H9 (cell line): ENCODE measurements around the gene RRBP1. TPM values are rescaled to one million over a fixed set of nuclear protein-coding genes. Genes with fewer than 3 reads are reported as not detected.

Experiments
- DNase-seq: peaks from one replicate; pipeline ENCODE4 v3.0.0-alpha.2; 2017
- H2AFZ ChIP-seq: one replicate; pipeline ENCODE4 v1.6.1; 2013; ENCODE audit warnings: mild to moderate bottlenecking, low read length, control low read depth, moderate library complexity
- H2AK5ac ChIP-seq: 2 replicates; pipeline ENCODE4 v1.6.1; 2013; ENCODE audit warnings: low read length, control low read depth, mixed read lengths; ENCODE audit not compliant: insufficient read length
- H2BK120ac ChIP-seq: one replicate; pipeline ENCODE4 v1.6.1; 2013; ENCODE audit warnings: low read depth, mild to moderate bottlenecking, low read length, control low read depth, inconsistent platforms; ENCODE audit not compliant: poor library complexity, severe bottlenecking
- H2BK12ac ChIP-seq: 2 replicates; pipeline ENCODE4 v1.6.1; 2013; ENCODE audit warnings: low read length, control low read depth, mixed read lengths, low read depth; ENCODE audit not compliant: insufficient read length
- H2BK15ac ChIP-seq: 2 replicates; pipeline ENCODE4 v1.6.1; 2013; ENCODE audit warnings: low read depth, low read length, control low read depth
- H2BK20ac ChIP-seq: one replicate; pipeline ENCODE4 v1.6.1; 2013; ENCODE audit warnings: low read depth, mild to moderate bottlenecking, low read length, control low read depth, inconsistent platforms; ENCODE audit not compliant: poor library complexity, severe bottlenecking
- H2BK5ac ChIP-seq: 2 replicates; pipeline ENCODE4 v1.6.1; 2013; ENCODE audit warnings: low read length, control low read depth, mixed read lengths; ENCODE audit not compliant: insufficient read length
- H3K14ac ChIP-seq: 2 replicates; pipeline ENCODE4 v1.6.1; 2013; ENCODE audit warnings: low read length, control low read depth; ENCODE audit not compliant: insufficient read depth
- H3K18ac ChIP-seq: 2 replicates; pipeline ENCODE4 v1.6.1; 2013; ENCODE audit warnings: low read depth, mild to moderate bottlenecking, mixed read lengths, low read length, control low read depth; ENCODE audit not compliant: insufficient read length
- H3K23ac ChIP-seq: 2 replicates; pipeline ENCODE4 v1.6.1; 2013; ENCODE audit warnings: low read length, control low read depth, mixed read lengths, low read depth; ENCODE audit not compliant: insufficient read length
- H3K23me2 ChIP-seq: 2 replicates; pipeline ENCODE4 v1.6.1; 2013; ENCODE audit warnings: low read depth, mild to moderate bottlenecking, mixed read lengths, low read length, control low read depth; ENCODE audit not compliant: insufficient read length, poor library complexity, severe bottlenecking
- H3K27ac ChIP-seq: 2 replicates; pipeline ENCODE4 v1.5.1; 2013; ENCODE audit warnings: low read length, control low read depth, mixed read lengths, low read depth; ENCODE audit not compliant: insufficient read length
- H3K27me3 ChIP-seq: 2 replicates; pipeline ENCODE4 v1.6.1; 2013; ENCODE audit warnings: low read length, control low read depth, inconsistent platforms; ENCODE audit not compliant: insufficient read depth
- H3K4ac ChIP-seq: 2 replicates; pipeline ENCODE4 v1.6.1; 2013; ENCODE audit warnings: low read depth, mild to moderate bottlenecking, control low read depth, inconsistent platforms, low read length, moderate library complexity
- H3K4me1 ChIP-seq: 2 replicates; pipeline ENCODE4 v1.6.1; 2013; ENCODE audit warnings: low read length, control low read depth, inconsistent platforms; ENCODE audit not compliant: insufficient read depth
- H3K4me2 ChIP-seq: 2 replicates; pipeline ENCODE4 v1.6.1; 2013; ENCODE audit warnings: low read length, control low read depth, mixed read lengths; ENCODE audit not compliant: insufficient read length, insufficient read depth
- H3K56ac ChIP-seq: 2 replicates; pipeline ENCODE4 v1.6.1; 2013; ENCODE audit warnings: low read depth, mild to moderate bottlenecking, mixed read lengths, low read length, control low read depth; ENCODE audit not compliant: insufficient read length
- H3K79me1 ChIP-seq: 2 replicates; pipeline ENCODE4 v1.6.1; 2013; ENCODE audit warnings: low read depth, mild to moderate bottlenecking, moderate library complexity, low read length, control low read depth, inconsistent platforms; ENCODE audit not compliant: insufficient read depth, poor library complexity, severe bottlenecking
- H3K79me2 ChIP-seq: 2 replicates; pipeline ENCODE4 v1.6.1; 2013; ENCODE audit warnings: low read length, control low read depth, inconsistent platforms; ENCODE audit not compliant: insufficient read depth
- H3K9ac ChIP-seq: 2 replicates; pipeline ENCODE4 v1.6.1; 2013; ENCODE audit warnings: low read length, control low read depth, mixed read lengths; ENCODE audit not compliant: insufficient read length; ENCODE audit errors: extremely low read depth
- H3K9me3 ChIP-seq: one replicate; pipeline ENCODE4 v1.6.1; 2013; ENCODE audit warnings: low read depth, low read length, inconsistent platforms; ENCODE audit not compliant: control insufficient read depth
- H3T11ph ChIP-seq: one replicate; pipeline ENCODE4 v1.6.1; 2013; ENCODE audit warnings: mild to moderate bottlenecking, low read length, control low read depth, inconsistent platforms
- H4K20me1 ChIP-seq: one replicate; pipeline ENCODE4 v1.6.1; 2013; ENCODE audit not compliant: control insufficient read depth, insufficient read length, insufficient read depth
- H4K5ac ChIP-seq: 2 replicates; pipeline ENCODE4 v1.6.1; 2013; ENCODE audit warnings: low read depth, mild to moderate bottlenecking, mixed read lengths, low read length, control low read depth; ENCODE audit not compliant: insufficient read length
- H4K8ac ChIP-seq: replicated peaks from 2 replicates; pipeline ENCODE4 v1.6.1; 2013; ENCODE audit warnings: low read length, control low read depth, mixed read lengths, low read depth; ENCODE audit not compliant: insufficient read length
- H4K91ac ChIP-seq: 2 replicates; pipeline ENCODE4 v1.6.1; 2013; ENCODE audit warnings: low read depth, mild to moderate bottlenecking, moderate library complexity, mixed read lengths, low read length, control low read depth; ENCODE audit not compliant: insufficient read length
- H3K27ac Mint-ChIP-seq, 3 experiments: 2 replicates in 2 of 3; 3 replicates in 1 of 3; pipeline ENCODE4 v1.8.0; 2020 to 2021; ENCODE audit warnings: mixed read lengths in 3 of 3, mild to moderate bottlenecking in 1 of 3, moderate library complexity in 1 of 3
- H3K27me3 Mint-ChIP-seq: 2 replicates; pipeline ENCODE4 v1.8.0; 2021; ENCODE audit warnings: low read depth, mild to moderate bottlenecking, moderate library complexity, mixed read lengths
- H3K36me3 Mint-ChIP-seq, 3 experiments: 2 replicates in 2 of 3; 3 replicates in 1 of 3; pipeline ENCODE4 v1.8.0; 2020 to 2021; ENCODE audit warnings: low read depth in 3 of 3, mixed read lengths in 3 of 3; ENCODE audit not compliant: insufficient read depth in 1 of 3
- H3K4me1 Mint-ChIP-seq, 2 experiments: 2 replicates each; pipeline ENCODE4 v1.8.0; 2020; ENCODE audit warnings: mixed read lengths in 2 of 2
- H3K4me3 Mint-ChIP-seq, 2 experiments: 2 replicates in 1 of 2; 3 replicates in 1 of 2; pipeline ENCODE4 v1.8.0; 2020 to 2021; ENCODE audit warnings: mild to moderate bottlenecking in 2 of 2, mixed read lengths in 2 of 2, moderate library complexity in 1 of 2
- H3K9me3 Mint-ChIP-seq, 2 experiments: 2 replicates in 1 of 2; 3 replicates in 1 of 2; pipeline ENCODE4 v1.8.0; 2020; ENCODE audit warnings: mild to moderate bottlenecking in 2 of 2, mixed read lengths in 2 of 2, moderate library complexity in 1 of 2
- CTCF ChIP-seq: fragments of 200-600 bp; sonication (generic); conservative IDR thresholded peaks from 3 replicates; pipeline ENCODE4 v1.8.0; 2021; ENCODE audit warnings: antibody characterized with exemption, mild to moderate bottlenecking
- WGBS: extraction: QIAGEN DNeasy Blood & Tissue Kit; methylation state at CpG from one replicate; pipeline ENCODE4 v1.1.7; 2013; ENCODE audit warnings: missing lambda C conversion rate, low lambda C conversion rate, mixed read lengths; ENCODE audit not compliant: insufficient read length; ENCODE audit errors: extremely low coverage; 5-methylcytosine and 5-hydroxymethylcytosine counted together
- total RNA-seq: library from RNA; stranded (reverse); gene quantifications from 2 replicates; pipeline ENCODE4 v1.2.1, GENCODE V29; 2021

The RRBP1 gene
- total RNA-seq, 1 experiment from 2014 or later: 97.8 TPM

- H3K23ac ChIP-seq: no peak overlapping the region
- no peak overlapping the region for H2BK12ac ChIP-seq
- peaks cover 12% of the 10 kb centered on the region for H3K23me2 ChIP-seq
- no peak overlapping the region for H4K5ac ChIP-seq
- 0 out of 5 replicates have a peak, but pooled peaks cover 0 to 2% of the 10 kb centered on the region in 2 experiments for H3K9me3 Mint-ChIP-seq
- H2BK20ac ChIP-seq: no peak overlapping the region
- no peaks in the 10 kb centered on the region for H3K79me1 ChIP-seq
- H2AK5ac ChIP-seq: no peak overlapping the region
- no CpG with 5 or more reads among the region's 6 CpGs for WGBS
- H4K8ac ChIP-seq: no peak overlapping the region
- no peak overlapping the region for H3K9ac ChIP-seq
- H3K27ac Mint-ChIP-seq: peak overlapping the region in 1 of 3 experiments; percentile 84; a peak in 1 of 7 replicates
- no peak for DNase-seq
- H2BK120ac ChIP-seq: no peak overlapping the region
- no peak overlapping the region for H3K18ac ChIP-seq
- H2BK5ac ChIP-seq: no peak overlapping the region
- peak overlapping the region; percentile 95 for H3K4me2 ChIP-seq
- peak overlapping the region; percentile 89 to 91 for H3K4me3 Mint-ChIP-seq
- H2AFZ ChIP-seq: no peak overlapping the region
- peaks cover 16% of the 10 kb centered on the region; the same call in 1 of the 2 replicates for H3K79me2 ChIP-seq
- no peak overlapping the region for H4K91ac ChIP-seq
- H4K20me1 ChIP-seq: no peaks in the 10 kb centered on the region
- no peak for TF ChIP-seq CTCF
- H3K4me1 ChIP-seq: peaks cover 19% of the 10 kb centered on the region
- no peak overlapping the region for H3T11ph ChIP-seq
- no peak overlapping the region for H3K27ac ChIP-seq
- H3K36me3 Mint-ChIP-seq: peaks cover 2 to 6% (median 2%) of the 10 kb centered on the region in 3 experiments; a peak in 2 of 7 replicates
- no peak overlapping the region for H2BK15ac ChIP-seq
- H3K4ac ChIP-seq: no peak overlapping the region
- H3K27me3 ChIP-seq: no peaks in the 10 kb centered on the region
- peaks cover 58 to 62% of the 10 kb centered on the region in 2 experiments for H3K4me1 Mint-ChIP-seq
- no peaks in the 10 kb centered on the region for H3K9me3 ChIP-seq
- no peak overlapping the region for H3K14ac ChIP-seq
- H3K27me3 Mint-ChIP-seq: no peaks in the 10 kb centered on the region
- no peak overlapping the region for H3K56ac ChIP-seq
Observed at GRCh38 chr20:17571153-17571527, 110.9 kb downstream of the RRBP1 start.
